HG03095 (cell line): Measurements from ENCODE around the gene HOXB3.

Experiments
- ATAC-seq: cut with Tn5 transposase; IDR thresholded peaks from one replicate; pipeline ENCODE4 v1.9.1; 2021; ENCODE audit warnings: moderate library complexity; ENCODE audit not compliant: unreplicated experiment

HOXB3 gene

DNA sequence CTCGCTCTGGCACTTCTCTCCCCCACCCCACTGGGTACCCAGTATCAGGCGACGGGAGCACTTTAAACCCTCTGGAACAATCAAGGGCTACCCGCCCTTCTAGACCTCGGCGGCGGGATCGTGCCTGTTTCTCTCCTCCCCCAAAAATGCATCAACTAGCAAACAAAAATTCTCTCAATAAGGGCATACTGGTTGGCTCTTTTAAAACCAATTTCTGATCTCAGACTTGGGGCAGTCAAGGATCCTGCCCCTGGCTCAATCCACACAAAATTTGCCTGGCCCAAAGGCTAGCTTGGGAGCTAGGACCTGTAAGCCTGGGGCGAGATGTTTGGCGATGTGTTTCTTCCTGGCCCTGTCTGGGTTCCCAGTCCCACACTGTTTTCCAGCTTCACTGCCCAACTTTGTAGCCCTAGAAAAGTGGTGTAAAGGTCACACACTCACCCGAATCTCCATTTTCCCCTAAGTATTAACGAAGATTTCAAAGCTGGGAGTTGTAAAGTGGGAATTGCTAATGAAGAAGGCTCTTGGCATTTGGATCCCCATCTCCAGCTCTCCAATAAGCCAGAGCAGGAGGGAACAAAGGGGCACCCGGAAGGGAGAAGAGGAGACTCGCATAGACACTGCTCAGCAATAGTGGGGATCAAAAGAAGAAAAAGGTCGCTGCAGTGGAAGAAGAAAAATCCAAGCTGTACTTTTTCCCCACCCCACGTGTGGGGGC lies 30.8 kb downstream of the HOXB3 start:
- no peak for ATAC-seq

GRCh38 chr17:48558831-48559121 lies 31.3 kb downstream of the HOXB3 start:
- no peak for ATAC-seq

DNA sequence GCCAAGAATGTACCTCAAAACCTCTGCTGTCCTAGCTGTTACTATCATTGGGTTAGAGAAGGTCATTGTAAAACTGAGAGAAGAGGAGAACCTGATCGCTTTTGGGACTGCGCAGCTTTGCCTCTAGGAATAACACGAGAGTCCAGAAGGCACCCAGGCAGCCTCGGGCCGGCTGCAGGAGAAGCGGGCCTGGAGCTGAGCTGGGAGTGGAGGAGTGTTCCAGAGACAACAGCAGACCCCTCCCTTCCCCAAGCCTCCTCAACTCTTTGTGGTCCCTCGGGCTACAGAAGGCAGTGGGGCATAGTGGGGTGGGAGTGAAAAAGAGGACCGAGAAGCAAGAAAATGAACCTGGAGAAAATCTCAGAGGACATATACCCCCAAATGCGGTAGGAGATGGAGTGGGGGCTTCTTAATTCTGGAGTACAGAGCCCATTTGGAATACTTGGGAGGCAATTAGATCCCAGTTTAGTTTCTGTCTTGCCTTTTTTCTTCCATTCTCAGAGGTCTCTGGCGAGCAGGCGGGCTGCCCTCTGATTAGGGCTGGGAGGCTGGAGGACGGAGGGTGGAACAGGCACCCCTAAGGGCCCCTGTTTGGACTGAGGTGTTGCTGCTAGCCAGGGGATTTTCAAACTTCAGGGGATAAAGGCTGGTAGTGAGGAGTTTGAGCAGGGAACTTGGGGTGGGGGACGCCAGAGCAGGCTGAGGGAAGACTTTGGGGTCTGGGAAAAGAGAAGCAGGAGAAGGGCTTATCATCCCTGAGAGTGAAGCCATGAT lies 31.8 kb downstream of the HOXB3 start:
- no peak for ATAC-seq

DNA sequence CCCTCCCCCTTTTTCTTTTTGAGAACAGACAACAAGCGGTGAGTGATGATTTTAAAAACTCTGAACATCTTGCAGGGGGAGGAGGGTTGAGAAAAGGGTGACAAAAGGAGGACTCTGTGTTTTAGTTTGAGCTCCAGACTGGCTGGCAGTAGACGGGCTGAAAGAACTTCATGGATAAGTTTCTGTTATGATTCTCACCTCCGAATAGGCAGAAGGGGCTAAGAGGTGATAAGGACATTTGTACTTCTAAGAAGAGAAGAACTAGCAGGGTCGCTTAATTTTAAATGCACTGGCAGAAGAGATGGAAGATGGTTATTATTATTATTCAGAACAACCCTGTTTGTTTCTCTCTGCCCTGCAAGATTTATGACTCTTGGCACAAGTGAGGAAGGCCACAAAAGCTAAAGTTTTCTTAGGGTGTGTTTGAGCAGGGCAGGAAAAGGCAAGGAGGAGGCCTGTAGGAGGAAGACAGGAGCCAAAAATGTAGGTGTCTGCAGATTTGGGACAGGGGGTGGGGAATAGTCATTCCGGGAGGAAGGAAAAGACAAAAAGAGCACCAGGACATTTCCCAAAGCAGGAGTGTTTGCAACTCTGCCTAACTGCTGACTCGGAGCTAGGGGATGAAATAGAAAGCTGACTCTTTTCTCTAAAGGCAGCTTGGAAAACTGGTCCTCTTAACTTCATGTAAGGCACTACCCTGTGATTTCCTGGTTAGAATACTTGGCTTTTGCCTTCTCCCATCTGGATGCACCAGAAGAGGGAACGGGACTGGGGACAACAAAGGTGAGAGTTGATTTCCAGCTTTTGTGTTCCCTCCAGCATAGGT lies 33.3 kb downstream of the HOXB3 start:
- no peak for ATAC-seq

DNA sequence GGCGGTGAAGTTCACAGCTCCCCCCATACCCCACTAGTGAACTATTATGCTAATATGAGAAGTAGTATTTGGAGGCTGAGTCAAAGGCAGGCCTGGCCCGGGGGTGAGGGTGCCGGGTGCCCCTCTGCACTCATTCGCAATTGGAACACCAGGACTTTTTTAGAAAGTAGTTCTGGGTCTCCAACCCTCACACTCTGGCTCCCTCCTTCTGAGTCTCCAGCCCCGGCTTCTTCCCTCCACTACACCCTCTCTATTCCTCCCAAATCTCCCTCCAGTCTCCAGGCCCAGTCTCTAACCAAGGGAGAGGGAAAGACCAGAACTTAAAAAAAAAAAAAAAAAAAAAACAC lies 33.8 kb downstream of the HOXB3 start:
- no peak for ATAC-seq

- ATAC-seq, result no peak
Observed at GRCh38 chr17:48555258-48556228, 34.5 kb downstream of the HOXB3 start.

- ATAC-seq, result no peak
Observed at GRCh38 chr17:48554412-48555257, 35.4 kb downstream of the HOXB3 start.

- no peak for ATAC-seq
Observed at GRCh38 chr17:48553826-48554225, 36.2 kb downstream of the HOXB3 start.

DNA sequence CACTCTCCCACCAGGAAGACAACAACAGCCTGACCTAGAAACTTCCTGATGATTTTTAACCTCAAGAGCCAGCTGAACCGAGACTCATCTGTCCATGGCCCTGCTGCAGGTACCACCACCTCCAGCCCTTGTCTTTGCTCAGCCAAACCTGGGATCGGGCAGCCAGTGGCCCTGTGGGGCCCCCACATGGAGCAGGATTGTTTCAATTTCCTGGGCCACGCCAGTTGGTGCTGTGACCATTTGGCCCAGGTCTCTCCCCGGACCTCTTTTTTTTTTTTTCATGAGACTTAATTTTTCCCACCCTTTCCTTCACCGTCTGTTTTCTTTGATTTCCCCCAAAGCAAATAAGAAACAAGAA lies 36.9 kb downstream of the HOXB3 start:
- no peak for ATAC-seq

DNA sequence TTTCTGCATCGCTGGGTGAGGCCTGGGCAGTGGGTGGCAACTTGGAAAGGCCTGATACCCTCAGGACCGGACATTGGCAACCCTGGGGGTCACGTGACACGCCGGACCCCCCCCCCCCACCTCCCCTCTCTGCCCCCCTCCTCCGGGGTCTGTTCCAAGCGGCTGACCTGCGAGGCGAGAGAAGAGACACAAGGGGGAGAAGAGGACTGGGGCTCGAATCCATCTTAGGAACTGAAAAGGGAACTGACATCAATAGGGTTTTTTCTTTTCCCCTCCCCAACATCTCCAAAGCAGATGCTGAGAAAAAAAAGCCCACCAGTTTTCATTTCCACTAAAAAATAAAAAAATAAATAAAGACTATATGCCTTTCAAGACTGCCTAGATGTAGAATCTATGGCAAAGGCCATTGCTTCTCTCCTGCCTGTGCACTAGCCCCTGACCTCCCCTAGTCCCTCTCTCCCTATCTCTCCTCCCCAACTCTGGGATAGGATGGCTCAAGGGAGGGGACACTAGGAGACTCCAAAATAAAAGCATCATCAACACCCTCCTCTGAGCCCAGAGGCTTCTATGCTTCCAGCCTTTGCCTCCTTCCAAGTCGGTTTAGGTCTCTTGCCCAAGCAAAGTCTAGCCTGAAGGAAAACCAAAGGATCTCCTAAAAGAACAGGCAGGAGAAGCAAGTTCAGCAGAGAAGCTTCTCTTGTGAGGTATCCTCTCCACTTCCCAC lies 37.4 kb downstream of the HOXB3 start:
- ATAC-seq, result no peak

- ATAC-seq, result no peak
Observed at GRCh38 chr17:48551596-48552465, 38.2 kb downstream of the HOXB3 start.

- ATAC-seq, result no peak
Observed at GRCh38 chr17:48551214-48551555, 38.9 kb downstream of the HOXB3 start.

DNA sequence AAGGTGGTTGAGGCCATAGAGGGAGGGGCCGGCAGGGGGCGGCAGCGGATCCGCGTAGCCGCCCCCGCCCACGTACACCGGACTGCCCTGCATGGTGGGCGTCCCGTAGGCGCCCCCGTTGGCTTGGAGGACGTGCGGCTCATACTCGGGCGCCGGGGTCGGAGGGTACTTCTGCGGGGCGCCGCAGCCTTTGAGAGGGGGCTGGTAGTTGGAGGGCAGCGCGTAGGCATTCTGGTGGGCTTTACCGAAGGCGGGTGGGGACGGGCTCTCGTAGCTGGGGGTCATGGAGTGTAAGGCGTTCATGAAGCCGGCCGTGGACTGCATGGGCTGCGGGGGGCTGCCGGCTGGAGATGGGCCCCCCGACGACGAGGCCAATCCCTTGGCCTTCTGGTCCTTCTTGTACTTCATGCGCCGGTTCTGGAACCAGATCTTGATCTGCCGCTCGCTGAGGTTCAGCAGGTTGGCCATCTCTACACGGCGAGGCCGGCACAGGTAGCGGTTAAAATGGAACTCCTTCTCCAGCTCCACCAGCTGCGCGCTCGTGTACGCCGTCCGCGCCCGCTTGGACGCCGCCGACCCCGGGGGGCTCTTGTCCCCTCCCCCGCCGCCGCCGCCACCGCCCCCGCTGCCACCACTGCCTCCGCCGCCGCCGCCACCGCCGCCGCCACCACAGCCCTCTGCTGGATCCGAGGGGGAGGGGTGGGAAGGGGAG lies 39.4 kb downstream of the HOXB3 start:
- ATAC-seq, result no peak

GRCh38 chr17:48549914-48550501 lies 40.0 kb downstream of the HOXB3 start:
- no peak for ATAC-seq

- no peak for ATAC-seq
Observed at GRCh38 chr17:48549281-48549630, 40.8 kb downstream of the HOXB3 start.

GRCh38 chr17:48548523-48549280 lies 41.3 kb downstream of the HOXB3 start:
- ATAC-seq, result no peak
